GM12878 (cell line): ENCODE measurements around the gene GPR61. TPM values are rescaled to one million over a fixed set of nuclear protein-coding genes. Genes with fewer than 3 reads are reported as not detected.

Source experiments
- ATF7 ChIP-seq: fragments of 450-650 bp; IDR thresholded peaks from 2 replicates; pipeline ENCODE4 v1.6.1; 2016; ENCODE audit warnings: low read depth, mild to moderate bottlenecking
- BACH1 ChIP-seq: fragments of 450-650 bp; IDR thresholded peaks from 2 replicates; pipeline ENCODE4 v1.6.1; 2017; ENCODE audit warnings: mild to moderate bottlenecking, borderline replicate concordance
- KDM1A ChIP-seq: fragments of 200-600 bp; sonication (generic); IDR thresholded peaks from 2 replicates; pipeline ENCODE4 v1.6.1; 2016; ENCODE audit warnings: borderline replicate concordance
- MEF2A ChIP-seq: IDR thresholded peaks from 2 replicates; pipeline ENCODE4 v1.6.1; 2011; ENCODE audit warnings: low read depth, mild to moderate bottlenecking, low read length, moderate library complexity; ENCODE audit not compliant: insufficient read depth
- MXI1 ChIP-seq: fragments of 150-350 bp; IDR thresholded peaks from 2 replicates; pipeline ENCODE4 v1.6.1; 2011; ENCODE audit warnings: low read depth, mild to moderate bottlenecking, inconsistent platforms, low read length, improper control_type of control experiment
- MYC ChIP-seq: IDR thresholded peaks from 2 replicates; pipeline ENCODE4 v1.6.1; 2011; ENCODE audit warnings: mild to moderate bottlenecking, low read length, moderate library complexity, inconsistent platforms; ENCODE audit not compliant: insufficient read depth, insufficient replicate concordance, insufficient read length, severe bottlenecking
- POLR2A ChIP-seq: IDR thresholded peaks from 2 replicates; pipeline ENCODE4 v1.6.1; 2011; ENCODE audit warnings: low read depth, mild to moderate bottlenecking, low read length
- SIN3A ChIP-seq: IDR thresholded peaks from 2 replicates; pipeline ENCODE4 v1.6.1; 2012; ENCODE audit warnings: low read depth, low read length, improper control_type of control experiment
- TCF3 ChIP-seq: IDR thresholded peaks from 2 replicates; pipeline ENCODE4 v1.6.1; 2012; ENCODE audit warnings: low read depth, mild to moderate bottlenecking, low read length, borderline replicate concordance; ENCODE audit not compliant: insufficient read depth
- ZNF217 ChIP-seq: fragments of 450-650 bp; IDR thresholded peaks from 2 replicates; pipeline ENCODE4 v1.6.1; 2017; ENCODE audit warnings: antibody characterized with exemption, mild to moderate bottlenecking
- ZNF384 ChIP-seq: IDR thresholded peaks from 2 replicates; pipeline ENCODE4 v1.6.1; 2012; ENCODE audit warnings: low read depth, mild to moderate bottlenecking, low read length, improper control_type of control experiment, borderline replicate concordance
- polyA plus RNA-seq, 11 experiments: library from polyadenylated mRNA; depleted of rRNA in 4 of 11; unstranded in 6 of 11; stranded (reverse) in 5 of 11; fragments of >200 nt; fragmentation: Nextera tagmentation in 4 of 11; fragmentation: Illumina TruSeq in 1 of 11; extraction: Ambion mirVana in 4 of 11; extraction: Trizol in 1 of 11; gene quantifications; 1 replicate in 1 of 11; 2 replicates in 10 of 11; pipeline versions ENCODE4 v1.2.1 to v1.2.3, GENCODE V29; 2011 to 2016; ENCODE audit warnings: inconsistent platforms in 2 of 11, missing spikeins in 2 of 11, low read depth in 1 of 11
- total RNA-seq, 4 experiments: library from RNA; depleted of rRNA in 3 of 4; stranded (reverse); fragments of >200 nt in 3 of 4; fragmentation: Illumina TruSeq in 1 of 4; extraction: Trizol in 1 of 4; gene quantifications; 2 replicates each; pipeline versions ENCODE4 v1.2.1 to v1.2.3, GENCODE V29; 2013 to 2021
- TF ChIP-seq, protein P1 (sequence below), 3 experiments: IDR thresholded peaks in 2 of 3; conservative IDR thresholded peaks in 1 of 3; 2 replicates each; pipeline ENCODE4 v1.5.1; 2011; ENCODE audit warnings: low read depth in 3 of 3, low read length in 3 of 3, mild to moderate bottlenecking in 3 of 3, control low read depth in 2 of 3, moderate library complexity in 2 of 3, inconsistent platforms in 1 of 3, mixed read lengths in 1 of 3; ENCODE audit not compliant: control insufficient read depth in 2 of 3, insufficient read depth in 1 of 3; ENCODE audit errors: extremely low read depth in 1 of 3
- TF ChIP-seq, protein P2 (sequence below): IDR thresholded peaks from 2 replicates; pipeline ENCODE4 v1.6.1; 2012; ENCODE audit warnings: improper control_type of control experiment, low read depth, low read length; ENCODE audit not compliant: insufficient replicate concordance
- TF ChIP-seq, protein P3 (sequence below): fragments of 450-650 bp; formaldehyde crosslinking; IDR thresholded peaks from 2 replicates; pipeline ENCODE4 v1.4.0; 2020; ENCODE audit warnings: mild to moderate bottlenecking, moderate library complexity
- TF ChIP-seq, protein P4 (sequence below): fragments of 150-350 bp; IDR thresholded peaks from 2 replicates; pipeline ENCODE4 v1.6.1; 2014; ENCODE audit warnings: mild to moderate bottlenecking, low read depth, low read length

GPR61 gene
- total and polyA plus RNA-seq, 10 of the 15 experiments (the other 5 are each of a cell fraction or from before 2014, with no cell fraction given) = 0.19 to 1.1 (median 0.35) TPM; not detected in 2

DNA sequence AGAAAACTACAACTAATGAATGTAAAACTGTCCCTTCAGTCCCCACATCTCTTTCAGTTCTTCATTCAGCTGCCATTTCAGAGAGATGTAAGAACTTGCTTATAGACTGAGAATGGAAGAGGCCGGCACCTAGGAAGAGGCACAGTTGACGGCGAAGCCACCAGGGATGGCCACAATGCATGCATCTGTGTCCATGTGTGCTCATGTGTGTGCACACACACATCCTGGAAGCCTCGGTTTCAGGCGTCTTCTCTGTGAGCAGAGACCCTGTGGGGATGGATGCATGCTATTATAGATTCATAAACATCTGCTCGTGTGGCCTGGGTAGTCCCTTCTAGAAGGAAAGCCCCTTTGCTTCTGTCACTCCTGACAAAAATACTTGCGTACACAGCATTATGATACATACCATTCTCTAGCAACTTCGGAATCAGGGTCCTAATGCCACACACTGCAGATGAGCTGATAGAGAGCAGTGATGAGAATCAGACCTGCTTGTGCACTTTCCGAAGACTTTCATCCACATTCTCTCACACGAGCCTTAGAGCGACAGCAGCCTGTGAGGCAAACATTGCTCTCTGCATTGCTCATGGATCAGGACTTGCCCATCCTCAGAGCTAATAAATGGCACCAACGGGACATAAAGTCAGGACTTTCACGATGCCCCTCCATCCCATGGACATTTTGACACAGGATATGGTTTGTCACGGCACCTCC is 12.4 kb upstream of the GPR61 start (continued):
- TF ChIP-seq, protein P1, sequence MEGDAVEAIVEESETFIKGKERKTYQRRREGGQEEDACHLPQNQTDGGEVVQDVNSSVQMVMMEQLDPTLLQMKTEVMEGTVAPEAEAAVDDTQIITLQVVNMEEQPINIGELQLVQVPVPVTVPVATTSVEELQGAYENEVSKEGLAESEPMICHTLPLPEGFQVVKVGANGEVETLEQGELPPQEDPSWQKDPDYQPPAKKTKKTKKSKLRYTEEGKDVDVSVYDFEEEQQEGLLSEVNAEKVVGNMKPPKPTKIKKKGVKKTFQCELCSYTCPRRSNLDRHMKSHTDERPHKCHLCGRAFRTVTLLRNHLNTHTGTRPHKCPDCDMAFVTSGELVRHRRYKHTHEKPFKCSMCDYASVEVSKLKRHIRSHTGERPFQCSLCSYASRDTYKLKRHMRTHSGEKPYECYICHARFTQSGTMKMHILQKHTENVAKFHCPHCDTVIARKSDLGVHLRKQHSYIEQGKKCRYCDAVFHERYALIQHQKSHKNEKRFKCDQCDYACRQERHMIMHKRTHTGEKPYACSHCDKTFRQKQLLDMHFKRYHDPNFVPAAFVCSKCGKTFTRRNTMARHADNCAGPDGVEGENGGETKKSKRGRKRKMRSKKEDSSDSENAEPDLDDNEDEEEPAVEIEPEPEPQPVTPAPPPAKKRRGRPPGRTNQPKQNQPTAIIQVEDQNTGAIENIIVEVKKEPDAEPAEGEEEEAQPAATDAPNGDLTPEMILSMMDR (IDR thresholded peaks at IDR 0.05 in 2 of 3, conservative IDR thresholded peaks at IDR 0.05 in 1 of 3; ENCODE audit: control insufficient read depth in 2 of 3, extremely low read depth in 1 of 3, insufficient read depth in 1 of 3, low read depth in 3 of 3, low read length in 3 of 3) = no peak
- TF ChIP-seq, protein P2, sequence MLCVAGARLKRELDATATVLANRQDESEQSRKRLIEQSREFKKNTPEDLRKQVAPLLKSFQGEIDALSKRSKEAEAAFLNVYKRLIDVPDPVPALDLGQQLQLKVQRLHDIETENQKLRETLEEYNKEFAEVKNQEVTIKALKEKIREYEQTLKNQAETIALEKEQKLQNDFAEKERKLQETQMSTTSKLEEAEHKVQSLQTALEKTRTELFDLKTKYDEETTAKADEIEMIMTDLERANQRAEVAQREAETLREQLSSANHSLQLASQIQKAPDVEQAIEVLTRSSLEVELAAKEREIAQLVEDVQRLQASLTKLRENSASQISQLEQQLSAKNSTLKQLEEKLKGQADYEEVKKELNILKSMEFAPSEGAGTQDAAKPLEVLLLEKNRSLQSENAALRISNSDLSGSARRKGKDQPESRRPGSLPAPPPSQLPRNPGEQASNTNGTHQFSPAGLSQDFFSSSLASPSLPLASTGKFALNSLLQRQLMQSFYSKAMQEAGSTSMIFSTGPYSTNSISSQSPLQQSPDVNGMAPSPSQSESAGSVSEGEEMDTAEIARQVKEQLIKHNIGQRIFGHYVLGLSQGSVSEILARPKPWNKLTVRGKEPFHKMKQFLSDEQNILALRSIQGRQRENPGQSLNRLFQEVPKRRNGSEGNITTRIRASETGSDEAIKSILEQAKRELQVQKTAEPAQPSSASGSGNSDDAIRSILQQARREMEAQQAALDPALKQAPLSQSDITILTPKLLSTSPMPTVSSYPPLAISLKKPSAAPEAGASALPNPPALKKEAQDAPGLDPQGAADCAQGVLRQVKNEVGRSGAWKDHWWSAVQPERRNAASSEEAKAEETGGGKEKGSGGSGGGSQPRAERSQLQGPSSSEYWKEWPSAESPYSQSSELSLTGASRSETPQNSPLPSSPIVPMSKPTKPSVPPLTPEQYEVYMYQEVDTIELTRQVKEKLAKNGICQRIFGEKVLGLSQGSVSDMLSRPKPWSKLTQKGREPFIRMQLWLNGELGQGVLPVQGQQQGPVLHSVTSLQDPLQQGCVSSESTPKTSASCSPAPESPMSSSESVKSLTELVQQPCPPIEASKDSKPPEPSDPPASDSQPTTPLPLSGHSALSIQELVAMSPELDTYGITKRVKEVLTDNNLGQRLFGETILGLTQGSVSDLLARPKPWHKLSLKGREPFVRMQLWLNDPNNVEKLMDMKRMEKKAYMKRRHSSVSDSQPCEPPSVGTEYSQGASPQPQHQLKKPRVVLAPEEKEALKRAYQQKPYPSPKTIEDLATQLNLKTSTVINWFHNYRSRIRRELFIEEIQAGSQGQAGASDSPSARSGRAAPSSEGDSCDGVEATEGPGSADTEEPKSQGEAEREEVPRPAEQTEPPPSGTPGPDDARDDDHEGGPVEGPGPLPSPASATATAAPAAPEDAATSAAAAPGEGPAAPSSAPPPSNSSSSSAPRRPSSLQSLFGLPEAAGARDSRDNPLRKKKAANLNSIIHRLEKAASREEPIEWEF = no peak
- TF ChIP-seq POLR2A (no peak), SIN3A (no peak), TCF3 (no peak), ATF7 (peak; percentile 65), MXI1 (no peak), BACH1 (no peak), KDM1A (no peak), MEF2A (0 out of 2 replicates have a peak, but pooled peaks have one; percentile 29), ZNF384 (no peak), MYC (no peak), ZNF217 (no peak)
- TF ChIP-seq, protein P3, sequence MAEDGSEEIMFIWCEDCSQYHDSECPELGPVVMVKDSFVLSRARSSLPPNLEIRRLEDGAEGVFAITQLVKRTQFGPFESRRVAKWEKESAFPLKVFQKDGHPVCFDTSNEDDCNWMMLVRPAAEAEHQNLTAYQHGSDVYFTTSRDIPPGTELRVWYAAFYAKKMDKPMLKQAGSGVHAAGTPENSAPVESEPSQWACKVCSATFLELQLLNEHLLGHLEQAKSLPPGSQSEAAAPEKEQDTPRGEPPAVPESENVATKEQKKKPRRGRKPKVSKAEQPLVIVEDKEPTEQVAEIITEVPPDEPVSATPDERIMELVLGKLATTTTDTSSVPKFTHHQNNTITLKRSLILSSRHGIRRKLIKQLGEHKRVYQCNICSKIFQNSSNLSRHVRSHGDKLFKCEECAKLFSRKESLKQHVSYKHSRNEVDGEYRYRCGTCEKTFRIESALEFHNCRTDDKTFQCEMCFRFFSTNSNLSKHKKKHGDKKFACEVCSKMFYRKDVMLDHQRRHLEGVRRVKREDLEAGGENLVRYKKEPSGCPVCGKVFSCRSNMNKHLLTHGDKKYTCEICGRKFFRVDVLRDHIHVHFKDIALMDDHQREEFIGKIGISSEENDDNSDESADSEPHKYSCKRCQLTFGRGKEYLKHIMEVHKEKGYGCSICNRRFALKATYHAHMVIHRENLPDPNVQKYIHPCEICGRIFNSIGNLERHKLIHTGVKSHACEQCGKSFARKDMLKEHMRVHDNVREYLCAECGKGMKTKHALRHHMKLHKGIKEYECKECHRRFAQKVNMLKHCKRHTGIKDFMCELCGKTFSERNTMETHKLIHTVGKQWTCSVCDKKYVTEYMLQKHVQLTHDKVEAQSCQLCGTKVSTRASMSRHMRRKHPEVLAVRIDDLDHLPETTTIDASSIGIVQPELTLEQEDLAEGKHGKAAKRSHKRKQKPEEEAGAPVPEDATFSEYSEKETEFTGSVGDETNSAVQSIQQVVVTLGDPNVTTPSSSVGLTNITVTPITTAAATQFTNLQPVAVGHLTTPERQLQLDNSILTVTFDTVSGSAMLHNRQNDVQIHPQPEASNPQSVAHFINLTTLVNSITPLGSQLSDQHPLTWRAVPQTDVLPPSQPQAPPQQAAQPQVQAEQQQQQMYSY = no peak
- TF ChIP-seq, protein P4, sequence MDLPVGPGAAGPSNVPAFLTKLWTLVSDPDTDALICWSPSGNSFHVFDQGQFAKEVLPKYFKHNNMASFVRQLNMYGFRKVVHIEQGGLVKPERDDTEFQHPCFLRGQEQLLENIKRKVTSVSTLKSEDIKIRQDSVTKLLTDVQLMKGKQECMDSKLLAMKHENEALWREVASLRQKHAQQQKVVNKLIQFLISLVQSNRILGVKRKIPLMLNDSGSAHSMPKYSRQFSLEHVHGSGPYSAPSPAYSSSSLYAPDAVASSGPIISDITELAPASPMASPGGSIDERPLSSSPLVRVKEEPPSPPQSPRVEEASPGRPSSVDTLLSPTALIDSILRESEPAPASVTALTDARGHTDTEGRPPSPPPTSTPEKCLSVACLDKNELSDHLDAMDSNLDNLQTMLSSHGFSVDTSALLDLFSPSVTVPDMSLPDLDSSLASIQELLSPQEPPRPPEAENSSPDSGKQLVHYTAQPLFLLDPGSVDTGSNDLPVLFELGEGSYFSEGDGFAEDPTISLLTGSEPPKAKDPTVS = no peak
